HL-60 (cell line): ENCODE results near the gene RNF14.

Experiments used
- DNase-seq, 2 experiments: peaks; one replicate each; pipeline ENCODE4 v3.0.0-alpha.2; 2010 to 2020; ENCODE audit warnings: low read depth in 1 of 2, low spot score in 1 of 2
- H3K27ac ChIP-seq: fragments of 250-450 bp; sonication (Bioruptor Pico); replicated peaks from 2 replicates; pipeline ENCODE4 v1.5.1; 2020; ENCODE audit warnings: mild to moderate bottlenecking, moderate library complexity
- H3K27me3 ChIP-seq: fragments of 250-450 bp; sonication (Bioruptor Pico); 2 replicates; pipeline ENCODE4 v1.5.1; 2021; ENCODE audit warnings: mild to moderate bottlenecking, moderate library complexity; ENCODE audit not compliant: insufficient read depth, poor library complexity, severe bottlenecking
- H3K4me3 ChIP-seq: replicated peaks from 2 replicates; pipeline ENCODE4 v1.5.1; 2011; ENCODE audit warnings: mild to moderate bottlenecking, control low read depth, low read length; ENCODE audit not compliant: insufficient read depth
- GABPA ChIP-seq: IDR thresholded peaks from 2 replicates; pipeline ENCODE4 v1.6.1; 2012; ENCODE audit warnings: low read depth
- POLR2AphosphoS5 ChIP-seq: IDR thresholded peaks from 2 replicates; pipeline ENCODE4 v1.6.1; 2012; ENCODE audit warnings: low read depth
- REST ChIP-seq: IDR thresholded peaks from 2 replicates; pipeline ENCODE4 v1.6.1; 2012; ENCODE audit warnings: low read depth; ENCODE audit not compliant: insufficient replicate concordance
- SPI1 ChIP-seq: IDR thresholded peaks from 2 replicates; pipeline ENCODE4 v1.6.1; 2012; ENCODE audit warnings: low read depth, mild to moderate bottlenecking, borderline replicate concordance
- TF ChIP-seq, protein P1 (sequence below): IDR thresholded peaks from one replicate; pipeline ENCODE4 v1.5.1; 2011; ENCODE audit warnings: low read length, control low read depth, inconsistent platforms; ENCODE audit not compliant: insufficient read depth

RNF14 gene

GRCh38 chr5:141965071-141965470 lies 3.8 kb upstream of the RNF14 start:
- DNase-seq, result no peak

DNA sequence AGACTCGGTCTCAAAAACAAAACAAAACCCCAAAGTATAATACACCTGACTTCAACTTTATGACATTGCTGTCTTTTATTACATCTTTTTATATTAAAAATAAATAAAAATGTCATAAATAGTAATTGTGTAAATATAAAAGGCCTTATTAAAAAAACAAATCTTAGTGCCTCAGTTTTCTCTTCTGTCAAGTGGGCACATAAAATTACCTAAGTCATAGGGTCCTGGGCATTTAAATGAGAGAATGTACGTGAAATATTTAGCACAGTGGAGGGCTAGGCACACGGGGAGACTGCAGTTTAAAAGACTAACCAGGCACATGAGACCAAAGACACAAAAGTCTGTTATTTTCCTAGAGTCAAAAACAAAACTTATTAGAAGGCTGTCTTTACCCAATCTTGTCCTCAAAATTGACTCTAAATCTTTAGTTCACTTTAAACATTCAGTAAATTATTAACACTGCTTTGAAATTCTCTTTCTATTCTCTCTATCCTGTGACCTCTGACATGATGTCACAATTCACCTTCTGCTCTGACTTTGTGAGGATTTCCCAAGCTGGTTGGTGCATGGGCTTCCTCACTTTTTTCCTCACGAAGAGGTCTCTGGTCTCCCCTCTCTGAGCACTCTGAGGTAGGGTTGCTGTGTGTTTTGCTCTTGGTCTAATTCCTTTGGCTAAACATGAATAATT lies 2.5 kb upstream of the RNF14 start:
- DNase-seq, result no peak
- Histone ChIP-seq H3K27ac (no peak overlapping the region), H3K4me3 (no peak overlapping the region), H3K27me3 (no peaks in the 10 kb centered on the region)
- TF ChIP-seq SPI1 (no peak), REST (no peak), GABPA (no peak), POLR2AphosphoS5 (no peak)
- TF ChIP-seq, protein P1, sequence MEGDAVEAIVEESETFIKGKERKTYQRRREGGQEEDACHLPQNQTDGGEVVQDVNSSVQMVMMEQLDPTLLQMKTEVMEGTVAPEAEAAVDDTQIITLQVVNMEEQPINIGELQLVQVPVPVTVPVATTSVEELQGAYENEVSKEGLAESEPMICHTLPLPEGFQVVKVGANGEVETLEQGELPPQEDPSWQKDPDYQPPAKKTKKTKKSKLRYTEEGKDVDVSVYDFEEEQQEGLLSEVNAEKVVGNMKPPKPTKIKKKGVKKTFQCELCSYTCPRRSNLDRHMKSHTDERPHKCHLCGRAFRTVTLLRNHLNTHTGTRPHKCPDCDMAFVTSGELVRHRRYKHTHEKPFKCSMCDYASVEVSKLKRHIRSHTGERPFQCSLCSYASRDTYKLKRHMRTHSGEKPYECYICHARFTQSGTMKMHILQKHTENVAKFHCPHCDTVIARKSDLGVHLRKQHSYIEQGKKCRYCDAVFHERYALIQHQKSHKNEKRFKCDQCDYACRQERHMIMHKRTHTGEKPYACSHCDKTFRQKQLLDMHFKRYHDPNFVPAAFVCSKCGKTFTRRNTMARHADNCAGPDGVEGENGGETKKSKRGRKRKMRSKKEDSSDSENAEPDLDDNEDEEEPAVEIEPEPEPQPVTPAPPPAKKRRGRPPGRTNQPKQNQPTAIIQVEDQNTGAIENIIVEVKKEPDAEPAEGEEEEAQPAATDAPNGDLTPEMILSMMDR, result no peak

More at GRCh38 chr5:141965071-141965470, 3.8 kb upstream of the RNF14 start:
- no peaks in the 10 kb centered on the region for H3K27me3 ChIP-seq
- no peak overlapping the region for H3K27ac ChIP-seq
- no peak for TF ChIP-seq POLR2AphosphoS5
- TF ChIP-seq REST, result no peak
- TF ChIP-seq GABPA, result no peak
- TF ChIP-seq, protein P1, result no peak
- no peak overlapping the region for H3K4me3 ChIP-seq

GRCh38 chr5:141966963-141967333 lies 2.0 kb upstream of the RNF14 start:
- H3K27me3 ChIP-seq, result no peaks in the 10 kb centered on the region
- no peak for TF ChIP-seq POLR2AphosphoS5
- TF ChIP-seq, protein P1, result no peak
- TF ChIP-seq GABPA, result no peak
- no peak for TF ChIP-seq REST
- TF ChIP-seq SPI1, result no peak
- H3K4me3 ChIP-seq, result no peak overlapping the region
- H3K27ac ChIP-seq, result no peak overlapping the region
- no peak for DNase-seq
